Chondrocyte (in vitro differentiated cells): Measurements from ENCODE around the gene MUC21. TPM values are rescaled to one million over a fixed set of nuclear protein-coding genes. Genes with fewer than 3 reads are reported as not detected.
"Not testable (repeated sequence)": the region's sequence is repeated elsewhere in the genome, so short reads cannot be mapped to it uniquely, and the experiment has no call there.

Source experiments
- DNase-seq: peaks from one replicate; pipeline ENCODE4 v3.0.0; 2021; ENCODE audit warnings: mixed read lengths, low spot score
- H3K27ac Mint-ChIP-seq: one replicate; pipeline ENCODE4 v1.8.0; 2021; ENCODE audit warnings: mild to moderate bottlenecking, moderate library complexity, mixed read lengths; ENCODE audit not compliant: unreplicated experiment
- H3K27me3 Mint-ChIP-seq: 2 replicates; pipeline ENCODE4 v1.8.0; 2021; ENCODE audit warnings: low read depth, mixed read lengths
- H3K36me3 Mint-ChIP-seq: 2 replicates; pipeline ENCODE4 v1.8.0; 2021; ENCODE audit warnings: low read depth, mixed read lengths
- H3K4me1 Mint-ChIP-seq: 2 replicates; pipeline ENCODE4 v1.8.0; 2021; ENCODE audit warnings: low read depth, mild to moderate bottlenecking, mixed read lengths
- H3K4me3 Mint-ChIP-seq: one replicate; pipeline ENCODE4 v1.8.0; 2021; ENCODE audit warnings: mild to moderate bottlenecking, moderate library complexity, mixed read lengths; ENCODE audit not compliant: unreplicated experiment
- H3K9me3 Mint-ChIP-seq: 2 replicates; pipeline ENCODE4 v1.8.0; 2021; ENCODE audit warnings: low read depth, mixed read lengths
- total RNA-seq: library from RNA; stranded (reverse); gene quantifications from 3 replicates; pipeline ENCODE4 v1.2.1, GENCODE V29; 2021
- TF ChIP-seq, protein P1 (sequence below): fragments of 200-600 bp; sonication (generic); IDR thresholded peaks from 2 replicates; pipeline ENCODE4 v1.5.0; 2021; ENCODE audit warnings: antibody characterized with exemption, mild to moderate bottlenecking, moderate library complexity

Gene MUC21
- total RNA-seq, 1 donor from 2014 or later, result not detected

DNA sequence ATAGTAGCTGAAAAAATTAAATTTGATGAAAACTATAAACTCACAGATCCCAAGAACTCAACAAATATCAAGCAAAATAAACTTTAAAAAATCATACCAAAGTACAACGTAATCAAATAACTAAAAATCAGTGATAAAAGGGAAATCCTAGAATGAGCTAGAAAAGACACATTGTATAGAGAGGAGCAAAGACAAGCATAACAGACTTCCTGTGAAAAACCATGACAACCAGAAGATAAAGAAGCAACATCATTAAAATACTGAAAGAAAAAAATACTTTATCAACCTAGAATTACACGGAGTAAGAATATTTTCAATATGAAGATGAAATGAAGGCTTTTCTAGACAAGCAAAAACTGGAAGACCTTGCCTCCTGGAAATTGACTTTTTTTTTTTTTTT lies 36.5 kb downstream of the MUC21 start:
- TF ChIP-seq, protein P1, sequence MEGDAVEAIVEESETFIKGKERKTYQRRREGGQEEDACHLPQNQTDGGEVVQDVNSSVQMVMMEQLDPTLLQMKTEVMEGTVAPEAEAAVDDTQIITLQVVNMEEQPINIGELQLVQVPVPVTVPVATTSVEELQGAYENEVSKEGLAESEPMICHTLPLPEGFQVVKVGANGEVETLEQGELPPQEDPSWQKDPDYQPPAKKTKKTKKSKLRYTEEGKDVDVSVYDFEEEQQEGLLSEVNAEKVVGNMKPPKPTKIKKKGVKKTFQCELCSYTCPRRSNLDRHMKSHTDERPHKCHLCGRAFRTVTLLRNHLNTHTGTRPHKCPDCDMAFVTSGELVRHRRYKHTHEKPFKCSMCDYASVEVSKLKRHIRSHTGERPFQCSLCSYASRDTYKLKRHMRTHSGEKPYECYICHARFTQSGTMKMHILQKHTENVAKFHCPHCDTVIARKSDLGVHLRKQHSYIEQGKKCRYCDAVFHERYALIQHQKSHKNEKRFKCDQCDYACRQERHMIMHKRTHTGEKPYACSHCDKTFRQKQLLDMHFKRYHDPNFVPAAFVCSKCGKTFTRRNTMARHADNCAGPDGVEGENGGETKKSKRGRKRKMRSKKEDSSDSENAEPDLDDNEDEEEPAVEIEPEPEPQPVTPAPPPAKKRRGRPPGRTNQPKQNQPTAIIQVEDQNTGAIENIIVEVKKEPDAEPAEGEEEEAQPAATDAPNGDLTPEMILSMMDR, result no peak
- Mint-ChIP-seq H3K9me3 (peaks cover 14% of the 10 kb centered on the region), H3K4me1 (peaks cover 3% of the 10 kb centered on the region), H3K36me3 (peaks cover 4% of the 10 kb centered on the region), H3K4me3 (no peak overlapping the region), H3K27ac (no peak overlapping the region), H3K27me3 (peaks cover 16% of the 10 kb centered on the region)
- DNase-seq, result no peak

DNA sequence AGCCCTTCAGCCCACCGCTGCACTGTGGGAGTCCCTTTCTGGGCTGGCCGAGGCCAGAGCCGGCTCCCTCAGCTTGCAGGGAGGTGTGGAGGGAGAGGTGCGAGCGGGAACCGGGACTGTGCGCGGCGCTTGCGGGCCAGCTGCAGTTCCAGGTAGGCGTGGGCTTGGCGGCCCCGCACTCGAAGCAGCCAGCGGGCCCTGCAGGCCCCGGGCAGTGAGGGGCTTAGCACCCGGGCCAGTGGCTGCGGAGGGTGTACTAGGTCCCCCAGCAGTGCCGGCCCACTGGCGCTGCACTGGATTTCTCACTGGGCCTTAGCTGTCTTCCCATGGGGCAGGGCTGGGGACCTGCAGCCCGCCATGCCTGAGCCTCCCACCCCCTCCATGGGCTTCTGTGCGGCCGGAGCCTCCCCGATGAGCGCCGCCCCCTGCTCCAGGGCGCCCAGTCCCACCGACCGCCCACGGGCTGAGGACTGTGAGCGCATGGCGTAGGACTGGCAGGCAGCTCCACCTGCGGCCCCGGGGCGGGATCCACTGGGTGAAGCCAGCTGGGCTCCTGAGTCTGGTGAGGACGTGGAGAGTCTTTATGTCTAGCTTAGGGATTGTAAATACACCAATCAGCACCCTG lies 37.2 kb downstream of the MUC21 start:
- H3K27ac Mint-ChIP-seq, DNase-seq: not testable (repeated sequence)
- peak overlapping the region; percentile 16 for H3K4me3 Mint-ChIP-seq

DNA sequence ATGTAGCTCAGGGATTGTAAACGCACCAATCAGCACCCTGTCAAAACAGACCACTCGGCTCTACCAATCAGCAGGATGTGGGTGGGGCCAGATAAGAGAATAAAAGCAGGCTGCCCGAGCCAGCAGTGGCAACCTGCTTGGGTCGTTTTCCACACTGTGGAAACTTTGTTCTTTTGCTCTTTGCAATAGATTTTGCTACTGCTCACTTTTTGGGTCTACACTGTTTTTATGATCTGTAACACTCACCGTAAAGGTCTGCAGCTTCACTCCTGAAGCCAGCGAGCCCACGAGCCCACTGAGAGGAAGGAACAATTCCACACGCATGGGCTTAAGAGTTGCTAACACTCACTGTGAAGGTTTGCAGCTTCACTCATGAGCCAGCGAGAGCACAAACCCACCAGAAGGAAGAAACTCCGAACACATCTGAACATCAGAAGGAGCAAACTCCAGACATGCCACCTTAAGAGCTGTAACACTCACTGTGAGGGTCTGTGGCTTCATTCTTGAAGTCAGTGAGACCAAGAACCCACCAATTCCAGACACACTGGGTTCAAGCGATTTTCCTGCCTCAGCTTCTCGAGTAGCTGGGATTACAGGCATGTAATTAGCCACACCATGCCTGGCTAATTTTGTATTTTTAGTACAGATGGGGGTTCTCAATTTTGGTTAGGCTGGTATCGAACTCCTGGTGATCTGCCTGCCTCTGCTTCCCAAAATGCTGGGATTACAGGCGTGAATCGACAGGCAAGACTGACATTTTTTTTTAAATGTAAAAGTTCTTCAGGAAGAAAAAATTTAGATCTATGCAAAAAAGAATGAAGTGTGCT lies 38.4 kb downstream of the MUC21 start:
- H3K4me1 Mint-ChIP-seq, result not testable (repeated sequence)
- H3K27me3 Mint-ChIP-seq, result peaks cover 16% of the 10 kb centered on the region

More for the DNA sequence above, 37.2 kb downstream of the MUC21 start:
- H3K4me1 Mint-ChIP-seq, H3K9me3 Mint-ChIP-seq, H3K36me3 Mint-ChIP-seq: not testable (repeated sequence)
- peaks cover 16% of the 10 kb centered on the region for H3K27me3 Mint-ChIP-seq

DNA sequence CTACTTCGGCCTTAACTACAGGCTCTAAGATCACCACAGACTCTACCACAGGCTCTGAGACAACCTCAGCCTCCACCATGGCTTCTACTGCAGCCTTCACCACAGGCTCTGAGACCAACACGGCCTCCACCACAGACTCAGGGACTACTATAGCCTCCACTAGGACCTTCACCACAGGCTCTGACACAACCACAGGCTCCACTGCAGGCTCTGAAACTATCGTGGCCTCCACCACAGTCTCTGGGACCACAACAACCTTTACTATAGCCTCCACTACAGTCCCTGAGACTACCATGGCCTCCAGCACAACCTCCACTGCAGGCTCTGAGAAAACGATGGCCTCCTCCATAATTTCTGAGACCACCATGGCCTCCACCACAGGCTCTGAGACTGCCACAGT lies 42.1 kb downstream of the MUC21 start:
- no peak for DNase-seq
- TF ChIP-seq, protein P1, result no peak
- Mint-ChIP-seq H3K9me3 (peaks cover 5% of the 10 kb centered on the region), H3K4me3 (no peak overlapping the region), H3K27me3 (peaks cover 20% of the 10 kb centered on the region), H3K27ac (peak overlapping the region; percentile 63), H3K4me1 (no peaks in the 10 kb centered on the region), H3K36me3 (no peaks in the 10 kb centered on the region)

More for the DNA sequence above, 38.4 kb downstream of the MUC21 start:
- H3K27ac Mint-ChIP-seq, DNase-seq, H3K4me3 Mint-ChIP-seq, H3K9me3 Mint-ChIP-seq, H3K36me3 Mint-ChIP-seq: not testable (repeated sequence)

DNA sequence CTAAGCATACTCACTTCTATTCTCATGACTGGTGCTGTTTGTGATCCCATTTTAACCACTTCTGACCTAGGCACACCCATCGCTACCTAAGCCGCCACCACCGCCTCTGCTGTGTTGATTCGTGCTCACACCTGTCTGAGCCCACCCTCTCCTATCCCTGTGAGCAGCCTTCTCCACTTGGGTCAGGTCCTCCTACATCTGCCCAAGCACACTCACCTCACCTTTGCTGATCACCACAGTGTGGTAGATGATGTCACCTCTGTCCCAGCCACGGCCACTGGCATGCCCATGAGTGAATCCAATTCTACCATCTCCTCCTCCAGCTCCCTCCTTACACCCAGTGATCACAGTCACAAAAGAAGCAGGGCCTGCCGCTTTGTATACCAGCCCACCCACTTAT lies 47.6 kb downstream of the MUC21 start:
- H3K4me3 Mint-ChIP-seq, result no peak overlapping the region
- H3K27ac Mint-ChIP-seq, result no peak overlapping the region
- peaks cover 4% of the 10 kb centered on the region for H3K4me1 Mint-ChIP-seq
- TF ChIP-seq, protein P1, result no peak
- H3K27me3 Mint-ChIP-seq, result peaks cover 18% of the 10 kb centered on the region
- no peak for DNase-seq
- no peaks in the 10 kb centered on the region for H3K9me3 Mint-ChIP-seq
- no peaks in the 10 kb centered on the region for H3K36me3 Mint-ChIP-seq

DNA sequence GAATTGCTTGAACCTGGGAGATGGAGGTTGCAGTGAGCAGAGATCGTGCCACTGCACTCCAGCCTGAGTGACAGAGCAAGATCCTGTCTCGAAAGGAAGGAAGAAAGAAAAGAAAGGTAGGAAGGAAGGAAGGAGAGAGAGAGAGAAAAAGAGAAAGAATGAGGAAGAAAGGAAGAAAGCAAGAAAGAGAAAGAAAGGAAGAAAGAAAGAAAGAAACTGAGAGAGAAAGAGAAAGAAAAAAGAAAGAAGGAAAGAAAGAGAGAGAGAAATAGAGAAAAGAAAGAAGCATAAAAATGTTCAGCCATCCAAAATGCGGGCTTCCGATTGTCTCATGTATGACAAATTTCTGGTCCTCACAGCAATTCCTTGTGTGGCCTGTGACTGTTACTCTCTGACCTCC lies 49.6 kb downstream of the MUC21 start:
- no peak for DNase-seq
- TF ChIP-seq, protein P1, result no peak
- Mint-ChIP-seq H3K36me3 (no peaks in the 10 kb centered on the region), H3K4me3 (no peak overlapping the region), H3K9me3 (no peaks in the 10 kb centered on the region), H3K27me3 (peaks cover 18% of the 10 kb centered on the region), H3K27ac (no peak overlapping the region), H3K4me1 (peaks cover 24% of the 10 kb centered on the region)
